ENCODE measurements around the gene PSPH. TPM values are rescaled to one million over a fixed set of nuclear protein-coding genes. Genes with fewer than 3 reads are reported as not detected.
"Not testable (repeated sequence)": the region's sequence is repeated elsewhere in the genome, so short reads cannot be mapped to it uniquely, and the experiment has no call there.

Gene PSPH
- total RNA-seq (19.9 TPM), polyA plus RNA-seq (6.9 TPM)

GRCh38 chr7:56051339-56052191, at the start of gene PSPH, which contains the start of gene CCT6A:
Gene PSPH, minus strand, starts transcription at chr7:56051444. Its CDS starts 30,232 bp downstream, at chr7:56021212.
Gene CCT6A, plus strand, starts transcription at chr7:56051765. Its CDS starts 84 bp downstream, at chr7:56051849.
- H3K4me1 ChIP-seq (ENCODE audit: insufficient read depth): no peaks in the 10 kb centered on the region
- under 1% methylated on average over 97 of the region's 97 CpGs for WGBS
- peak within 1 kb of the TSS; percentile 87 for H3K4me3 ChIP-seq (ENCODE audit: low read depth, low read length)

GRCh38 chr7:56099653-56100052, 48.4 kb upstream of the PSPH start:
- Histone ChIP-seq H3K4me1 (ENCODE audit: insufficient read depth) (no peaks in the 10 kb centered on the region), H3K4me3 (ENCODE audit: low read depth, low read length) (no peak overlapping the region), H3K27ac (ENCODE audit: low read depth) (no peak overlapping the region), H3K36me3 (ENCODE audit: insufficient read depth) (peaks cover 4% of the 10 kb centered on the region)
- WGBS: 95% methylated on average over 3 of the region's 3 CpGs
- DNase-seq (ENCODE audit: extremely low spot score): no peak

More at GRCh38 chr7:56051339-56052191, at the start of gene PSPH, which contains the start of gene CCT6A:
- Histone ChIP-seq H3K36me3 (ENCODE audit: insufficient read depth) (peaks cover 3% of the 10 kb centered on the region), H3K27ac (ENCODE audit: low read depth) (peak within 1 kb of the TSS; percentile 90)
- peak; percentile 96 for DNase-seq (ENCODE audit: extremely low spot score)

- not testable (repeated sequence) for H3K36me3 ChIP-seq (ENCODE audit: insufficient read depth); DNase-seq (ENCODE audit: extremely low spot score); H3K27ac ChIP-seq (ENCODE audit: low read depth); H3K4me1 ChIP-seq (ENCODE audit: insufficient read depth); H3K4me3 ChIP-seq (ENCODE audit: low read depth, low read length)
- WGBS: 90% methylated on average over 8 of the region's 8 CpGs
Measured at GRCh38 chr7:56098187-56099008, 47.2 kb upstream of the PSPH start.

- no peak for DNase-seq (ENCODE audit: extremely low spot score)
- Histone ChIP-seq H3K36me3 (ENCODE audit: insufficient read depth) (no peaks in the 10 kb centered on the region), H3K27ac (ENCODE audit: low read depth) (no peak overlapping the region), H3K4me1 (ENCODE audit: insufficient read depth) (no peaks in the 10 kb centered on the region), H3K4me3 (ENCODE audit: low read depth, low read length) (no peak overlapping the region)
- 35% methylated on average over 5 of the region's 5 CpGs for WGBS
Measured at GRCh38 chr7:56097700-56098099, 46.5 kb upstream of the PSPH start.

GRCh38 chr7:56092789-56093531, 41.7 kb upstream of the PSPH start, which contains the start of gene PHKG1:
Gene PHKG1, minus strand, starts transcription at chr7:56092952. Its CDS starts 4,011 bp downstream, at chr7:56088941.
- no peaks in the 10 kb centered on the region for H3K4me1 ChIP-seq (ENCODE audit: insufficient read depth)
- H3K27ac ChIP-seq (ENCODE audit: low read depth): no peak within 1 kb of the TSS
- DNase-seq (ENCODE audit: extremely low spot score): no peak
- no peak within 1 kb of the TSS for H3K4me3 ChIP-seq (ENCODE audit: low read depth, low read length)
- no peaks in the 10 kb centered on the region for H3K36me3 ChIP-seq (ENCODE audit: insufficient read depth)
- 31% methylated on average over 19 of the region's 19 CpGs for whole genome bisulfite sequencing

- H3K4me3 ChIP-seq (ENCODE audit: low read depth, low read length); H3K36me3 ChIP-seq (ENCODE audit: insufficient read depth); DNase-seq (ENCODE audit: extremely low spot score); H3K4me1 ChIP-seq (ENCODE audit: insufficient read depth); H3K27ac ChIP-seq (ENCODE audit: low read depth): not testable (repeated sequence)
- WGBS: 35% methylated on average over 6 of the region's 6 CpGs
Measured at GRCh38 chr7:56092388-56092787, 41.1 kb upstream of the PSPH start.

- H3K4me3 ChIP-seq (ENCODE audit: low read depth, low read length): no peak overlapping the region
- no peaks in the 10 kb centered on the region for H3K4me1 ChIP-seq (ENCODE audit: insufficient read depth)
- H3K36me3 ChIP-seq (ENCODE audit: insufficient read depth): peaks cover 2% of the 10 kb centered on the region
- no peak for DNase-seq (ENCODE audit: extremely low spot score)
- H3K27ac ChIP-seq (ENCODE audit: low read depth): no peak overlapping the region
- WGBS: 61% methylated on average over 3 of the region's 3 CpGs
Measured at GRCh38 chr7:56091591-56091990, 40.3 kb upstream of the PSPH start.

- no peak overlapping the region for H3K4me3 ChIP-seq (ENCODE audit: low read depth, low read length)
- H3K27ac ChIP-seq (ENCODE audit: low read depth): no peak overlapping the region
- H3K4me1 ChIP-seq (ENCODE audit: insufficient read depth): no peaks in the 10 kb centered on the region
- 93% methylated on average over 16 of the region's 16 CpGs for WGBS
- DNase-seq (ENCODE audit: extremely low spot score): no peak
- peaks cover 2% of the 10 kb centered on the region for H3K36me3 ChIP-seq (ENCODE audit: insufficient read depth)
Measured at GRCh38 chr7:56087445-56087844, 36.2 kb upstream of the PSPH start.

GRCh38 chr7:56086761-56087160, 35.5 kb upstream of the PSPH start:
- Histone ChIP-seq H3K4me3 (ENCODE audit: low read depth, low read length) (no peak overlapping the region), H3K4me1 (ENCODE audit: insufficient read depth) (no peaks in the 10 kb centered on the region), H3K27ac (ENCODE audit: low read depth) (no peak overlapping the region), H3K36me3 (ENCODE audit: insufficient read depth) (peaks cover 2% of the 10 kb centered on the region)
- DNase-seq (ENCODE audit: extremely low spot score): no peak
- WGBS: 94% methylated on average over 7 of the region's 7 CpGs

GRCh38 chr7:56083150-56083785, 32.0 kb upstream of the PSPH start:
- Histone ChIP-seq H3K27ac (ENCODE audit: low read depth) (no peak overlapping the region), H3K4me1 (ENCODE audit: insufficient read depth) (no peaks in the 10 kb centered on the region), H3K4me3 (ENCODE audit: low read depth, low read length) (no peak overlapping the region), H3K36me3 (ENCODE audit: insufficient read depth) (peaks cover 2% of the 10 kb centered on the region)
- no peak for DNase-seq (ENCODE audit: extremely low spot score)
- 54% methylated on average over 13 of the region's 13 CpGs for WGBS

GRCh38 chr7:56081626-56082340, 30.5 kb upstream of the PSPH start:
- 95% methylated on average over 29 of the region's 29 CpGs for WGBS

GRCh38 chr7:56080726-56081435, 29.6 kb upstream of the PSPH start:
- WGBS: 96% methylated on average over 28 of the region's 28 CpGs
- not testable (repeated sequence) for H3K27ac ChIP-seq (ENCODE audit: low read depth); H3K36me3 ChIP-seq (ENCODE audit: insufficient read depth); H3K4me3 ChIP-seq (ENCODE audit: low read depth, low read length); H3K4me1 ChIP-seq (ENCODE audit: insufficient read depth); DNase-seq (ENCODE audit: extremely low spot score)

More at GRCh38 chr7:56081626-56082340, 30.5 kb upstream of the PSPH start:
- no peak overlapping the region for H3K4me3 ChIP-seq (ENCODE audit: low read depth, low read length)
- H3K36me3 ChIP-seq (ENCODE audit: insufficient read depth): no peaks in the 10 kb centered on the region
- H3K4me1 ChIP-seq (ENCODE audit: insufficient read depth): no peaks in the 10 kb centered on the region
- DNase-seq (ENCODE audit: extremely low spot score): no peak
- H3K27ac ChIP-seq (ENCODE audit: low read depth): no peak overlapping the region

Data from urinary bladder (tissue), 4 donors.